ENCODE measurements around the gene TTC5.
"Not testable (repeated sequence)": the region's sequence is repeated elsewhere in the genome, so short reads cannot be mapped to it uniquely, and the experiment has no call there.

The TTC5 gene

GRCh38 chr14:20306079-20306423, 300 bp upstream of the TTC5 start:
- no peak for DNase-seq (ENCODE audit: low read depth, low spot score)

- no peak for DNase-seq (ENCODE audit: low read depth, low spot score)
Observed at GRCh38 chr14:20302042-20302755, 3.6 kb downstream of the TTC5 start.

DNA sequence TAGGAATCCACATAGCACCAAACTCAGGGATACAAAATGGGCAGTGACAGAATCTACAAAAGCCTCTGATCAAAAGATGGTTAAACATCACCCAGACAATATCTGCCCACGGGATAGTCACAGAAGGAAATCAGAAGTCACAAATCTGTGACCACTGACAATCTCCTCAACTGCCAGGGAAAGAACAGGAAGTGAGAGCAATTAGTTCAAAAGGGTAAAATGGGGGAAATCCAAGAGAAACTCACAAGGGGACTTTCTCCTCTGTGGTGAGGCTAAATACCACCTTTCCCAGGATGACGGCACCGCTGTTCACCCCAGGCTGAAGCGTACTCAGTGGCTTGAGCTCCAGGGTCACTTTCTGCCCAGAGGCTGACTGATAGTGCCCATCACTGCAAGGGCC, 10.7 kb downstream of the TTC5 start:
- no peak for DNase-seq (ENCODE audit: low read depth, low spot score)

DNA sequence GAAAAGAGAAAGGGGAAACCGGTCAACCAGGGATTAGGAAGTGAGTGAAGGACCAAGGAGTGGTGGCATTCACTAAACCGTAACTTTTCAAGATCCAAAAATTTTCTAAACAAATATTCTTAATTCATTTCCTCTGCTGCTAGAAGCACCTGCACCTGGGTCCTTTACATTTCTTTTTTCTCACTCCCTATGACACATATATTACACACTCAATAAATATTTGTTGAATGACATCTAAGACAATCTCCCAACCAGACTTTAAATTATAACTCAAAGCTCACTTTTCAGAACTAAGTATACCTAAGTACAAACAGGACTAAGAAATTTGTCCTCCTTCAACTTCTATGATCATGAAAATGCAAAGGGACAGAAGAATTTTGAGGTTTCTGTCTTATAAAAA, 11.1 kb downstream of the TTC5 start:
- DNase-seq (ENCODE audit: low read depth, low spot score) = no peak

DNA sequence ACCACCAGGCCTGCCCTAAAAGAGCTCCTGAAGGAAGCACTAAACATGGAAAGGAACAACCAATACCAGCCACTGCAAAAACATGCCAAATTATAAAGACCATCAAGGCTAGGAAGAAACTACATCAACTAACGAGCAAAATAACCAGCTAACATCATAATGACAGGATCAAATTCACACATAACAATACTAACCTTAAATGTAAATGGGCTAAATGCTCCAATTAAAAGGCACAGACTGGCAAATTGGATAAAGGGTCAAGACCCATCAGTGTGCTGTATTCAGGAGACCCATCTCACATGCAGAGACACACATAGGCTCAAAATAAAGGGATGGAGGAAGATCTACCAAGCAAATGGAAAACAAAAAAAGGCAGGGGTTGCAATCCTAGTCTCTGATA, 23.8 kb downstream of the TTC5 start:
- DNase-seq (ENCODE audit: low read depth, low spot score) = not testable (repeated sequence)

GRCh38 chr14:20280265-20280664, 25.5 kb downstream of the TTC5 start:
- DNase-seq (ENCODE audit: low read depth, low spot score) = not testable (repeated sequence)

DNA sequence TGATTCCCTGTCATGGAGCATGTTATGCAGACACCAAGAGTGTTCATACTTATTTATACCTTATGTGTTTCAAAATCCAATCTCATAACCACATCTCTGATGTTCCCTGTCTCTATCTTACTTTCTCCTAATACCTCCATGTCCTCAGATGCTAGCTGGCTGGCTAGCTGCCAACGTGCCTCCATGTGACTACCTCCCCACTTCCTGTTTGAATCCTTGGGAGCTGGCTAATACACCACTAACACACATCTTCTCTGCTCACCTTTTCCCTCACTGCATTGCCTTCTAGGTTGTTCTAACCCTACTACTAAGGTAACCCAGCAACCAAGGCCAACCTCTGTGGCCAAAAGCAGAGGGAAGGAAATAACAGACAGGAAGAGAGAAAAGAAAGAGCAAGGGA, 27.3 kb downstream of the TTC5 start:
- DNase-seq (ENCODE audit: low read depth, low spot score) = no peak

GRCh38 chr14:20277409-20277808, 28.3 kb downstream of the TTC5 start:
- no peak for DNase-seq (ENCODE audit: low read depth, low spot score)

GRCh38 chr14:20274062-20274461, 31.7 kb downstream of the TTC5 start:
- DNase-seq (ENCODE audit: low read depth, low spot score) = no peak

- DNase-seq (ENCODE audit: low read depth, low spot score) = not testable (repeated sequence)
Observed at GRCh38 chr14:20264361-20264760, 41.4 kb downstream of the TTC5 start.

DNA sequence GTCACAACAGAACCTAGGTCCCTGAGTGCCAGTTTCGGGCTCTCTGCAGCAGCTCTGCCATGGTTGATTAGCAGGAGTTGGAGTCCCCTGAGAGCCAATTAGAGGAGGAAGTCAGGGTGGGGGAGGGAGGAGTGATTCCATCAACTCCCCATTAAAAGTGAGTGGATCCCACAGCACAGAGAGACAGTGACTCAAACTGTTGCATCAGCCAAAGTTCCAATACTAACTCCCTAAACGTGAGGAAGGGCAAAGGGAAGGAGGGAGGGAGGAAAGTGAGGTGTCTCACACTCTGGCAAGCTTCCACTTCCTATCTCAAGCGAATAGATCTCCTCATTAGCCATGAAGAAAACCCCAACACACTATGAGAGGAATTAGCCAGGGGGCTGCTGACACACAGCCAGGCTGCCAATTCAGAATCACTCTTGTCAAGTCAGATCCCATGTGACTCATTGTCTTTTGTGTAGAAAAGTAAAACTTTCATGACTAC, 43.1 kb downstream of the TTC5 start:
- no peak for DNase-seq (ENCODE audit: low read depth, low spot score)

GRCh38 chr14:20247646-20248246, 58.0 kb downstream of the TTC5 start:
- DNase-seq (ENCODE audit: low read depth, low spot score) = no peak

All from activated CD4-positive, CD25-positive, alpha-beta regulatory T cell treated with anti-CD3 and anti-CD28 coated beads, Interleukin-2, amount 50 U/mL, for 16 hours (primary cell).